CD4-positive, alpha-beta T cell (primary cell): ENCODE measurements around the gene ISCA2. TPM values are rescaled to one million over a fixed set of nuclear protein-coding genes. Genes with fewer than 3 reads are reported as not detected.
A peak's percentile ranks its signal among the peaks of the same experiment; 100 is the strongest.

Experiments used
- ATAC-seq: fragments of 200-7000 bp; cut with Tn5 transposase; one replicate; pipeline ENCODE4 v1.10.0; 2022; ENCODE audit warnings: mild to moderate bottlenecking; ENCODE audit not compliant: poor library complexity
- CTCF ChIA-PET: fragments of 350-600 bp; sonication (Branson Sonifier 250); formaldehyde crosslinking; loops from one replicate; lab custom pipeline; 2021; ENCODE audit warnings: antibody characterized with exemption, inconsistent platforms; lab: Charles Lee
- POLR2A ChIA-PET: fragments of 350-600 bp; sonication (Branson Sonifier 250); formaldehyde crosslinking; loops from one replicate; lab custom pipeline; 2021; ENCODE audit warnings: antibody characterized with exemption, inconsistent platforms; lab: Charles Lee
- DNase-seq, 14 experiments: peaks; one replicate each; pipeline ENCODE4 v3.0.0-alpha.2; 2013 to 2020; ENCODE audit warnings: mixed read lengths in 2 of 14
- H3K27ac ChIP-seq, 2 donors: one replicate each; pipeline versions ENCODE4 v1.5.1 to v1.7.0; 2013; ENCODE audit warnings: low read length in 2 of 2, low read depth in 1 of 2, mild to moderate bottlenecking in 1 of 2
- H3K27me3 ChIP-seq, 2 experiments: 1 replicate in 1 of 2; 2 replicates in 1 of 2; pipeline versions ENCODE4 v1.6.1 to v1.7.0; 2013; ENCODE audit warnings: low read length in 2 of 2, control low read depth in 1 of 2, mild to moderate bottlenecking in 1 of 2, moderate library complexity in 1 of 2; ENCODE audit not compliant: insufficient read depth in 2 of 2, control insufficient read depth in 1 of 2
- H3K36me3 ChIP-seq: one replicate; pipeline ENCODE4 v1.6.1; 2013; ENCODE audit warnings: low read length, control low read depth; ENCODE audit not compliant: insufficient read depth
- H3K4me1 ChIP-seq: one replicate; pipeline ENCODE4 v1.6.1; 2013; ENCODE audit warnings: low read length, control low read depth; ENCODE audit not compliant: insufficient read depth
- H3K4me3 ChIP-seq: one replicate; pipeline ENCODE4 v1.5.1; 2013; ENCODE audit warnings: mild to moderate bottlenecking, low read length, moderate library complexity
- H3K9me3 ChIP-seq, 2 experiments: 1 replicate in 1 of 2; 2 replicates in 1 of 2; pipeline versions ENCODE4 v1.6.1 to v1.7.0; 2013; ENCODE audit warnings: low read length in 2 of 2, mild to moderate bottlenecking in 2 of 2, control low read depth in 1 of 2, moderate library complexity in 1 of 2; ENCODE audit not compliant: control insufficient read depth in 1 of 2, insufficient read depth in 1 of 2
- H3K27ac Mint-ChIP-seq: one replicate; pipeline ENCODE4 v1.8.0; 2020; ENCODE audit warnings: mixed read lengths
- H3K27me3 Mint-ChIP-seq: one replicate; pipeline ENCODE4 v1.8.0; 2021; ENCODE audit warnings: mixed read lengths
- H3K36me3 Mint-ChIP-seq: one replicate; pipeline ENCODE4 v1.8.0; 2021; ENCODE audit warnings: low read depth, mixed read lengths
- H3K4me1 Mint-ChIP-seq: one replicate; pipeline ENCODE4 v1.8.0; 2021; ENCODE audit warnings: low read depth, mixed read lengths
- H3K4me3 Mint-ChIP-seq: one replicate; pipeline ENCODE4 v1.8.0; 2020; ENCODE audit warnings: mild to moderate bottlenecking, mixed read lengths
- H3K9me3 Mint-ChIP-seq: one replicate; pipeline ENCODE4 v1.8.0; 2020; ENCODE audit warnings: mixed read lengths
- CTCF ChIP-seq: fragments of 200-600 bp; IDR thresholded peaks from one replicate; pipeline ENCODE4 v1.8.0; 2022; ENCODE audit warnings: antibody characterized with exemption, mild to moderate bottlenecking
- intact Hi-C, 2 experiments: fragments of 100-400 bp; cut with DNase I in 1 of 2; cut with micrococcal nuclease in 1 of 2; formaldehyde crosslinking; loops; one replicate each; pipeline versions ENCODE4 v1.15.1 to v1.9.0; 2023 to 2025; cut with DNase I, micrococcal nuclease
- total RNA-seq, 174 experiments: library from RNA in 2 of 174; stranded (reverse) in 2 of 174; gene quantifications; one replicate each; pipeline ENCODE4 v1.2.3 and lab custom pipeline; 2021 to 2026

ISCA2 gene
- total RNA-seq, 2 experiments from 2014 or later = 22.5 to 23.7 TPM

DNA sequence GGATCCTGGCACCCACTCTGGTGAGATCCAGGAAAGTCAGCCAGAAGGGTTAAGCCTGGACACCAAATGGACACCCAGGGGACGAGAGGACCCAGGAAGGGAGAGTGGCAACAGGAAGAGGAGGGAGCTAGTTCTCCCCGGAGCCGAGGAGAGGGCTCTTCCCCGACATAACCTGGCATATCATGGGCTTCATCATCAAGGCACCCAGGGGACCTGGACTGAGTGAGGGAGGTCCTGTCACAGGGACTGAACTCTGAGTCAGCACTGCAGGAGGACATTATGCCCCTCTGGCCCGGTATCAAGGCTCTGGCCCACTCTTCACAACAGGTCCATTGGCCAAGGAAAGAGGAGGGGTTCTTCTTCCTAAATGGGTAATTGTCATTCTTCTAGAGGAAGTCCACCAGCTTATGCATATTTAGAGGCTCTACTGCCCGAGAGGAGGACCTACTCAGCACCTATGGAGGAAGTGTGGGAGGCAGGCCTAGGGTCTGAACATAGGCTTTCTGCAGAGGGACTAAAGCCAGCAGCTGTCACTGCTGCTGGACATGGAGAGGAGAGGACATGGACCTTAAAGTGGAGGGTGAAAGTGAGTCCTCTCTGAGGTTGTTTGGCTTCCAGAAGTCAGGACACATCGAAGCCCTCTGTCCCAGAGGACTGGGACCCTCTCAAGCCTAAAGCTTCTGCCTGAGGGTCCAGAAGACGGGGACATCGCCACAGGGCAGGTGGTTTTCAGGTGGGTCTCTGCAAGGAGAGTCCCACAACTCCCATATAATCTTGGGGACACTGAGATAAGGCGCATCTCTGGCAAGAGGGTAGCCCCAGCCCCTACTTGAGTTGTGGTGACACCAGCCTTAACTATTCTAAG, 18.6 kb downstream of the ISCA2 start:
- H3K9me3 Mint-ChIP-seq = no peaks in the 10 kb centered on the region
- no peaks in the 10 kb centered on the region for H3K36me3 Mint-ChIP-seq
- no peak overlapping the region for H3K27ac ChIP-seq
- DNase-seq = no peak
- H3K4me3 Mint-ChIP-seq = no peak overlapping the region
- no peaks in the 10 kb centered on the region for H3K9me3 ChIP-seq
- intact Hi-C loops = no loop called here
- no peaks in the 10 kb centered on the region for H3K36me3 ChIP-seq
- peaks cover 6% of the 10 kb centered on the region for H3K4me1 Mint-ChIP-seq
- H3K27me3 Mint-ChIP-seq = peaks cover 23% of the 10 kb centered on the region
- no peak for TF ChIP-seq CTCF
- ChIA-PET POLR2A (no interaction called here), CTCF (no interaction called here)
- peaks cover 0 to 11% of the 10 kb centered on the region in 2 experiments for H3K27me3 ChIP-seq
- H3K27ac Mint-ChIP-seq = no peak overlapping the region
- no peak for ATAC-seq
- peaks cover 9% of the 10 kb centered on the region for H3K4me1 ChIP-seq
- H3K4me3 ChIP-seq = no peak overlapping the region

DNA sequence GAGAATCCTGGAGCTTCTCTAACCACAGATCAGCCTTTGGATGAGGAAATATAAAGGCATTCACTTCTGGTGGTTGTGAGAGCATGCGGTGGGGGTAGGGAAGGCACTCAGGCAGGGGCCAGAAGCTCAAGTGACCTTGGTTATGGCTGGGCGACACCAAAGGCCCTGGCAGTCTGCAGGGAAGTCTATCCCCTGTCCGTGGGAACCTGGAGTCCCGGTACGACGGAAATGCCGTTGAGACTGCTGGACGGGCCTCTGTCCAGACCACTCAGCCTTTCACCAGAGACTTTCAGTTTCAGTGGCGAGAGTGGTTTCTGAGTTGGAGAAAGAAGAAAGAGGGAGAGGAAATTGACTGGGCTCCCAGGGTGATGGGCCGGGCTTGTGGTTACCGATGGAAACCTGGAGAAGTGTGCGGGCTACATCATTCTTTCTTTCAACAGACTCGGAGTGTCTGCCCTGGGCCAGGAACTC, 20.9 kb downstream of the ISCA2 start:
- TF ChIP-seq CTCF = no peak
- Mint-ChIP-seq H3K27me3 (peaks cover 30% of the 10 kb centered on the region), H3K4me1 (peaks cover 6% of the 10 kb centered on the region), H3K9me3 (no peaks in the 10 kb centered on the region), H3K4me3 (no peak overlapping the region), H3K36me3 (no peaks in the 10 kb centered on the region), H3K27ac (no peak overlapping the region)
- ATAC-seq = no peak
- CTCF ChIA-PET = no interaction called here
- POLR2A ChIA-PET = no interaction called here
- Histone ChIP-seq H3K4me1 (peaks cover 9% of the 10 kb centered on the region), H3K4me3 (no peak overlapping the region), H3K27me3 (peaks cover 0 to 11% of the 10 kb centered on the region in 2 experiments), H3K27ac (no peak overlapping the region), H3K9me3 (no peaks in the 10 kb centered on the region), H3K36me3 (no peaks in the 10 kb centered on the region)
- intact Hi-C loops = no loop called here
- peak in 1 of 14 experiments; percentile 21 for DNase-seq

GRCh38 chr14:74515891-74516412, 22.4 kb downstream of the ISCA2 start:
- ATAC-seq (no peak), DNase-seq (no peak)
- H3K4me3 Mint-ChIP-seq = no peak overlapping the region
- ChIA-PET POLR2A (no interaction called here), CTCF (no interaction called here)
- peaks cover 25% of the 10 kb centered on the region for H3K27me3 Mint-ChIP-seq
- Histone ChIP-seq H3K4me3 (no peak overlapping the region), H3K27ac (no peak overlapping the region), H3K36me3 (no peaks in the 10 kb centered on the region), H3K27me3 (peaks cover 0 to 10% of the 10 kb centered on the region in 2 experiments), H3K4me1 (peaks cover 9% of the 10 kb centered on the region), H3K9me3 (no peaks in the 10 kb centered on the region)
- TF ChIP-seq CTCF = no peak
- H3K27ac Mint-ChIP-seq = no peak overlapping the region
- H3K36me3 Mint-ChIP-seq = no peaks in the 10 kb centered on the region
- H3K9me3 Mint-ChIP-seq = no peaks in the 10 kb centered on the region
- intact Hi-C loops = no loop called here
- H3K4me1 Mint-ChIP-seq = peaks cover 6% of the 10 kb centered on the region
